T-helper 17 cell (primary cell): Measurements from ENCODE around the gene LMX1B. TPM values are rescaled to one million over a fixed set of nuclear protein-coding genes. Genes with fewer than 3 reads are reported as not detected.
A peak's percentile ranks its signal among the peaks of the same experiment; 100 is the strongest.
"Not testable (repeated sequence)": the region's sequence is repeated elsewhere in the genome, so short reads cannot be mapped to it uniquely, and the experiment has no call there.

Source experiments
- ATAC-seq: fragments of 150-1000 bp; cut with Tn5 transposase; 2 replicates; pipeline ENCODE4 v1.10.0; 2021; ENCODE audit warnings: mild to moderate bottlenecking, moderate library complexity
- DNase-seq, 3 donors: peaks; one replicate each; pipeline versions ENCODE4 v3.0.0 to v3.0.0-alpha.2; 2020 to 2021
- H3K9me3 ChIP-seq: one replicate; pipeline ENCODE4 v1.7.0; 2013; ENCODE audit warnings: low read length, mild to moderate bottlenecking; ENCODE audit not compliant: control insufficient read depth, poor library complexity, severe bottlenecking
- H3K27ac Mint-ChIP-seq: one replicate; pipeline ENCODE4 v1.8.0; 2022; ENCODE audit warnings: mild to moderate bottlenecking, moderate library complexity, mixed read lengths
- H3K27me3 Mint-ChIP-seq: one replicate; pipeline ENCODE4 v1.8.0; 2022; ENCODE audit warnings: mixed read lengths
- H3K36me3 Mint-ChIP-seq: one replicate; pipeline ENCODE4 v1.8.0; 2022; ENCODE audit warnings: low read depth, mixed read lengths
- H3K4me1 Mint-ChIP-seq: one replicate; pipeline ENCODE4 v1.8.0; 2022; ENCODE audit warnings: mild to moderate bottlenecking, mixed read lengths
- H3K4me3 Mint-ChIP-seq: one replicate; pipeline ENCODE4 v1.8.0; 2022; ENCODE audit warnings: mild to moderate bottlenecking, moderate library complexity, mixed read lengths
- total RNA-seq, 4 donors: library from RNA in 2 of 4; stranded (reverse) in 2 of 4; gene quantifications; one replicate each; pipeline ENCODE4 v1.2.3 and lab custom pipeline; 2022 to 2026

LMX1B gene
- total RNA-seq, 2 donors from 2014 or later: not detected

- not testable (repeated sequence) for H3K4me3 Mint-ChIP-seq, H3K9me3 ChIP-seq, H3K36me3 Mint-ChIP-seq, H3K27me3 Mint-ChIP-seq, H3K27ac Mint-ChIP-seq, ATAC-seq, DNase-seq, H3K4me1 Mint-ChIP-seq
These were observed 116.9 kb downstream of the LMX1B start for GRCh38 chr9:126730592-126730991.

GRCh38 chr9:126733005-126733404, 119.3 kb downstream of the LMX1B start:
- peaks cover 5% of the 10 kb centered on the region for H3K9me3 ChIP-seq
- Mint-ChIP-seq H3K27me3 (peaks cover 9% of the 10 kb centered on the region), H3K4me3 (no peak overlapping the region), H3K4me1 (no peaks in the 10 kb centered on the region), H3K27ac (no peak overlapping the region), H3K36me3 (peaks cover 2% of the 10 kb centered on the region)
- ATAC-seq: no peak
- DNase-seq: no peak

GRCh38 chr9:126734877-126735276, 121.1 kb downstream of the LMX1B start:
- DNase-seq: no peak
- Mint-ChIP-seq H3K36me3 (peaks cover 4% of the 10 kb centered on the region), H3K27me3 (peaks cover 9% of the 10 kb centered on the region), H3K4me3 (no peak overlapping the region), H3K27ac (no peak overlapping the region), H3K4me1 (no peaks in the 10 kb centered on the region)
- peaks cover 5% of the 10 kb centered on the region for H3K9me3 ChIP-seq
- no peak for ATAC-seq

- peaks cover 5% of the 10 kb centered on the region for H3K9me3 ChIP-seq
- Mint-ChIP-seq H3K4me3 (no peak overlapping the region), H3K36me3 (peaks cover 5% of the 10 kb centered on the region), H3K4me1 (no peaks in the 10 kb centered on the region), H3K27ac (no peak overlapping the region), H3K27me3 (peaks cover 9% of the 10 kb centered on the region)
- ATAC-seq: no peak
- no peak for DNase-seq
These were observed 121.8 kb downstream of the LMX1B start for GRCh38 chr9:126735482-126735881.

- DNase-seq (no peak), ATAC-seq (no peak)
- no peak overlapping the region for H3K27ac Mint-ChIP-seq
- no peak overlapping the region for H3K4me3 Mint-ChIP-seq
- peaks cover 3% of the 10 kb centered on the region for H3K36me3 Mint-ChIP-seq
- H3K27me3 Mint-ChIP-seq: no peaks in the 10 kb centered on the region
- no peaks in the 10 kb centered on the region for H3K4me1 Mint-ChIP-seq
- peaks cover 5% of the 10 kb centered on the region for H3K9me3 ChIP-seq
These were observed 124.8 kb downstream of the LMX1B start for GRCh38 chr9:126738553-126738952.

GRCh38 chr9:126743041-126743440, 129.3 kb downstream of the LMX1B start:
- no peak for ATAC-seq
- no peak for DNase-seq
- peaks cover 5% of the 10 kb centered on the region for H3K36me3 Mint-ChIP-seq
- H3K27me3 Mint-ChIP-seq: peaks cover 13% of the 10 kb centered on the region
- H3K27ac Mint-ChIP-seq: peak overlapping the region; percentile 14
- no peak overlapping the region for H3K4me3 Mint-ChIP-seq
- H3K4me1 Mint-ChIP-seq: peaks cover 13% of the 10 kb centered on the region
- no peaks in the 10 kb centered on the region for H3K9me3 ChIP-seq

GRCh38 chr9:126745574-126746411, 132.1 kb downstream of the LMX1B start:
- peaks cover 17% of the 10 kb centered on the region for H3K4me1 Mint-ChIP-seq
- DNase-seq: no peak
- H3K36me3 Mint-ChIP-seq: peaks cover 5% of the 10 kb centered on the region
- no peak for ATAC-seq
- no peak overlapping the region for H3K27ac Mint-ChIP-seq
- peaks cover 30% of the 10 kb centered on the region for H3K27me3 Mint-ChIP-seq
- no peaks in the 10 kb centered on the region for H3K9me3 ChIP-seq
- no peak overlapping the region for H3K4me3 Mint-ChIP-seq

Other genes starting within 250 kb of the LMX1B start
- 10 to 100 TPM; 36.8 to 52.0 TPM for gene ZBTB43, start 191.1 kb downstream of the LMX1B start, total RNA-seq
- gene ZBTB34, start 246.7 kb downstream of the LMX1B start, total RNA-seq: 1 to 10 TPM; 5.0 to 8.2 TPM